HepG2 (cell line): ENCODE results near the gene GATA1.

Experiments
- DR1 ChIP-seq: sonication (generic); formaldehyde crosslinking; IDR thresholded peaks from 2 replicates; pipeline ENCODE4 v1.8.0; 2021; ENCODE audit warnings: mild to moderate bottlenecking, missing genetic modification reagents, inconsistent platforms
- HCFC1 ChIP-seq: fragments of 150-350 bp; IDR thresholded peaks from 2 replicates; pipeline ENCODE4 v1.6.1; 2014; ENCODE audit warnings: low read depth, low read length
- MAZ ChIP-seq, 2 experiments: sonication (generic) in 1 of 2; formaldehyde crosslinking in 1 of 2; IDR thresholded peaks; 2 replicates each; pipeline versions ENCODE4 v1.5.0 to v1.6.1; 2012 to 2020; ENCODE audit warnings: low read depth in 2 of 2, mild to moderate bottlenecking in 2 of 2, borderline replicate concordance in 1 of 2, improper control_type of control experiment in 1 of 2, low read length in 1 of 2, missing genetic modification reagents in 1 of 2, moderate library complexity in 1 of 2
- NFIC ChIP-seq: IDR thresholded peaks from 2 replicates; pipeline ENCODE4 v1.6.1; 2012; ENCODE audit warnings: mild to moderate bottlenecking, low read length, inconsistent platforms
- POLR2G ChIP-seq: fragments of 200-400 bp; formaldehyde crosslinking; IDR thresholded peaks from 2 replicates; pipeline ENCODE4 v1.6.1; 2018; ENCODE audit warnings: mild to moderate bottlenecking, low read depth, low read length, moderate library complexity
- SMARCE1 ChIP-seq: fragments of 450-650 bp; IDR thresholded peaks from 2 replicates; pipeline ENCODE4 v1.6.1; 2017; ENCODE audit warnings: borderline replicate concordance
- SMC3 ChIP-seq: IDR thresholded peaks from 2 replicates; pipeline ENCODE4 v1.6.1; 2011; ENCODE audit warnings: low read length, improper control_type of control experiment
- SNAI1 ChIP-seq: sonication (generic); formaldehyde crosslinking; IDR thresholded peaks from 2 replicates; pipeline ENCODE4 v1.5.0; 2020; ENCODE audit warnings: mild to moderate bottlenecking, missing genetic modification reagents, borderline replicate concordance
- ZNF253 ChIP-seq: sonication (generic); formaldehyde crosslinking; IDR thresholded peaks from 2 replicates; pipeline ENCODE4 v1.8.0; 2022; ENCODE audit warnings: mild to moderate bottlenecking, missing genetic modification reagents, borderline replicate concordance
- ZNF510 ChIP-seq: sonication (generic); formaldehyde crosslinking; IDR thresholded peaks from 2 replicates; pipeline ENCODE4 v1.4.0; 2020; ENCODE audit warnings: low read depth, mild to moderate bottlenecking, missing genetic modification reagents
- TF ChIP-seq, protein P1 (sequence below): sonication (generic); formaldehyde crosslinking; IDR thresholded peaks from 2 replicates; pipeline ENCODE4 v1.5.0; 2020; ENCODE audit warnings: mild to moderate bottlenecking, missing genetic modification reagents, moderate library complexity
- TF ChIP-seq, protein P2 (sequence below), 2 experiments: sonication (generic) in 1 of 2; formaldehyde crosslinking in 1 of 2; IDR thresholded peaks; 2 replicates each; pipeline versions ENCODE4 v1.4.0 to v1.6.1; 2018 to 2020; ENCODE audit warnings: missing genetic modification reagents in 2 of 2, borderline replicate concordance in 1 of 2, low read depth in 1 of 2, mild to moderate bottlenecking in 1 of 2, missing biosample characterization in 1 of 2

DNA sequence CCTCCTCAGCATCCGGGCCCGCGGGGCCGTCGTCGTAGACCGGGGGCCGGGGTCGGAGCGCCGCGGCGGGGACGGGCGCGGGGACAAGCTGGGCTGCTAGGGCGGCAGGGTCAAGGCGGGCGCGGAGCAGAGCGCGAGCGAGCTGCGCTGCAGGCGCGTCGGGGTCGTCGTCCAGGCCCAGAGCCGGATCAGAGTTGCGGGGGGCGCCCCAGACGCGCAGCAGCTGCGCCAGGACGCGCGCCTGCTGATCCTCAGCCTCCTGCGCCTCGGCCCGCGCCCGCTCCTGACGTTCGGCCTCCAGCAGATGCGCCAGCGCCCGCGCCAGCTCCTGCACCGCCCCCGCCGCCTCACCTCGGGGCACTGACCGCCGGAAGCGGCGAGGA lies 45.5 kb downstream of the GATA1 start:
- no peak for TF ChIP-seq MAZ (IDR thresholded peaks at IDR 0.05; ENCODE audit: borderline replicate concordance, low read depth, low read length)
- TF ChIP-seq MAZ (CRISPR knock-in tag; IDR thresholded peaks at IDR 0.05; ENCODE audit: low read depth) = no peak
- no peak for TF ChIP-seq SNAI1
- TF ChIP-seq SMARCE1 = no peak
- TF ChIP-seq POLR2G = no peak
- TF ChIP-seq, protein P1, sequence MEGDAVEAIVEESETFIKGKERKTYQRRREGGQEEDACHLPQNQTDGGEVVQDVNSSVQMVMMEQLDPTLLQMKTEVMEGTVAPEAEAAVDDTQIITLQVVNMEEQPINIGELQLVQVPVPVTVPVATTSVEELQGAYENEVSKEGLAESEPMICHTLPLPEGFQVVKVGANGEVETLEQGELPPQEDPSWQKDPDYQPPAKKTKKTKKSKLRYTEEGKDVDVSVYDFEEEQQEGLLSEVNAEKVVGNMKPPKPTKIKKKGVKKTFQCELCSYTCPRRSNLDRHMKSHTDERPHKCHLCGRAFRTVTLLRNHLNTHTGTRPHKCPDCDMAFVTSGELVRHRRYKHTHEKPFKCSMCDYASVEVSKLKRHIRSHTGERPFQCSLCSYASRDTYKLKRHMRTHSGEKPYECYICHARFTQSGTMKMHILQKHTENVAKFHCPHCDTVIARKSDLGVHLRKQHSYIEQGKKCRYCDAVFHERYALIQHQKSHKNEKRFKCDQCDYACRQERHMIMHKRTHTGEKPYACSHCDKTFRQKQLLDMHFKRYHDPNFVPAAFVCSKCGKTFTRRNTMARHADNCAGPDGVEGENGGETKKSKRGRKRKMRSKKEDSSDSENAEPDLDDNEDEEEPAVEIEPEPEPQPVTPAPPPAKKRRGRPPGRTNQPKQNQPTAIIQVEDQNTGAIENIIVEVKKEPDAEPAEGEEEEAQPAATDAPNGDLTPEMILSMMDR = no peak
- no peak for TF ChIP-seq NFIC
- TF ChIP-seq, protein P2, sequence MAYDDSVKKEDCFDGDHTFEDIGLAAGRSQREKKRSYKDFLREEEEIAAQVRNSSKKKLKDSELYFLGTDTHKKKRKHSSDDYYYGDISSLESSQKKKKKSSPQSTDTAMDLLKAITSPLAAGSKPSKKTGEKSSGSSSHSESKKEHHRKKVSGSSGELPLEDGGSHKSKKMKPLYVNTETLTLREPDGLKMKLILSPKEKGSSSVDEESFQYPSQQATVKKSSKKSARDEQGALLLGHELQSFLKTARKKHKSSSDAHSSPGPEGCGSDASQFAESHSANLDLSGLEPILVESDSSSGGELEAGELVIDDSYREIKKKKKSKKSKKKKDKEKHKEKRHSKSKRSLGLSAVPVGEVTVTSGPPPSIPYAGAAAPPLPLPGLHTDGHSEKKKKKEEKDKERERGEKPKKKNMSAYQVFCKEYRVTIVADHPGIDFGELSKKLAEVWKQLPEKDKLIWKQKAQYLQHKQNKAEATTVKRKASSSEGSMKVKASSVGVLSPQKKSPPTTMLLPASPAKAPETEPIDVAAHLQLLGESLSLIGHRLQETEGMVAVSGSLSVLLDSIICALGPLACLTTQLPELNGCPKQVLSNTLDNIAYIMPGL (CRISPR knock-in tag; IDR thresholded peaks at IDR 0.05; ENCODE audit: borderline replicate concordance in 1 of 2, low read depth in 1 of 2) = no peak
- no peak for TF ChIP-seq DR1 (CRISPR knock-in tag)
- TF ChIP-seq ZNF510 = no peak
- no peak for TF ChIP-seq SMC3
- TF ChIP-seq ZNF253 (CRISPR knock-in tag) = no peak
- no peak for TF ChIP-seq HCFC1
